ENCODE data around the gene PRKD2. TPM values are rescaled to one million over a fixed set of nuclear protein-coding genes. Genes with fewer than 3 reads are reported as not detected.

Gene PRKD2
- total RNA-seq, 1 donor from 2014 or later, result 191 TPM

- ChIA-PET CTCF (interaction anchor here (0.9 to 2.0 kb wide), 2 partner anchors 17 to 25 kb away, joined by 3 to 6 read pairs; no protein-coding TSS in a partner anchor), POLR2A (no interaction called here)
- peaks cover 2% of the 10 kb centered on the region for H3K4me1 Mint-ChIP-seq
- no peak for TF ChIP-seq CTCF (IDR thresholded peaks at IDR 0.05)
- H3K36me3 Mint-ChIP-seq (ENCODE audit: low read depth), result peaks cover 81% of the 10 kb centered on the region
- intact Hi-C loops (cut with micrococcal nuclease), result no loop called here
- peak overlapping the region; percentile 59 for H3K27ac Mint-ChIP-seq
- DNase-seq (no peak), ATAC-seq (ENCODE audit: low read depth) (no peak)
- H3K9me3 Mint-ChIP-seq, result no peaks in the 10 kb centered on the region
- no peaks in the 10 kb centered on the region for H3K27me3 Mint-ChIP-seq
- no peak overlapping the region for H3K4me3 Mint-ChIP-seq
Measured at GRCh38 chr19:46687438-46688145, 29.3 kb downstream of the PRKD2 start.

- intact Hi-C loops (cut with micrococcal nuclease), result no loop called here
- no peak overlapping the region for H3K4me3 Mint-ChIP-seq
- ChIA-PET CTCF (interaction anchor here (0.6 kb wide), 1 partner anchor 80 kb away, joined by 3 read pairs; no protein-coding TSS in a partner anchor), POLR2A (interaction anchor here (0.7 kb wide), 1 partner anchor 29 kb away, joined by 3 read pairs; no protein-coding TSS in a partner anchor)
- H3K36me3 Mint-ChIP-seq (ENCODE audit: low read depth), result peaks cover 76% of the 10 kb centered on the region
- ATAC-seq (ENCODE audit: low read depth), result no peak
- DNase-seq, result no peak
- no peak overlapping the region for H3K27ac Mint-ChIP-seq
- no peaks in the 10 kb centered on the region for H3K4me1 Mint-ChIP-seq
- TF ChIP-seq CTCF (IDR thresholded peaks at IDR 0.05), result no peak
- H3K27me3 Mint-ChIP-seq, result no peaks in the 10 kb centered on the region
- no peaks in the 10 kb centered on the region for H3K9me3 Mint-ChIP-seq
Measured at GRCh38 chr19:46685189-46685588, 31.7 kb downstream of the PRKD2 start.

GRCh38 chr19:46678110-46678732 lies 38.7 kb downstream of the PRKD2 start:
- ChIA-PET POLR2A (no interaction called here), CTCF (no interaction called here)
- Mint-ChIP-seq H3K4me3 (no peak overlapping the region), H3K27ac (no peak overlapping the region), H3K9me3 (no peaks in the 10 kb centered on the region), H3K4me1 (peaks cover 3% of the 10 kb centered on the region), H3K27me3 (no peaks in the 10 kb centered on the region), H3K36me3 (ENCODE audit: low read depth) (peaks cover 88% of the 10 kb centered on the region)
- peak; percentile 97 for ATAC-seq (ENCODE audit: low read depth)
- intact Hi-C loops (cut with micrococcal nuclease), result no loop called here
- no peak for TF ChIP-seq CTCF (IDR thresholded peaks at IDR 0.05)
- DNase-seq, result peak; percentile 42

GRCh38 chr19:46674416-46675178 lies 42.3 kb downstream of the PRKD2 start:
- no peak for TF ChIP-seq CTCF (IDR thresholded peaks at IDR 0.05)
- Mint-ChIP-seq H3K9me3 (no peaks in the 10 kb centered on the region), H3K36me3 (ENCODE audit: low read depth) (peaks cover 69% of the 10 kb centered on the region), H3K27ac (no peak overlapping the region), H3K4me1 (no peaks in the 10 kb centered on the region), H3K4me3 (no peak overlapping the region), H3K27me3 (no peaks in the 10 kb centered on the region)
- DNase-seq, result no peak
- ChIA-PET CTCF (interaction anchor here (0.6 kb wide), 1 partner anchor 119 kb away, joined by 3 read pairs; no protein-coding TSS in a partner anchor), POLR2A (no interaction called here)
- ATAC-seq (ENCODE audit: low read depth), result peak; percentile 13
- intact Hi-C loops (cut with micrococcal nuclease), result no loop called here

- TF ChIP-seq CTCF (IDR thresholded peaks at IDR 0.05), result no peak
- ATAC-seq (ENCODE audit: low read depth) (no peak), DNase-seq (no peak)
- POLR2A ChIA-PET, result no interaction called here
- Mint-ChIP-seq H3K4me1 (no peaks in the 10 kb centered on the region), H3K9me3 (no peaks in the 10 kb centered on the region), H3K36me3 (ENCODE audit: low read depth) (peaks cover 33% of the 10 kb centered on the region), H3K4me3 (no peak overlapping the region), H3K27me3 (no peaks in the 10 kb centered on the region), H3K27ac (no peak overlapping the region)
- CTCF ChIA-PET, result no interaction called here
- intact Hi-C loops (cut with micrococcal nuclease), result no loop called here
Measured at GRCh38 chr19:46670813-46671212, 46.1 kb downstream of the PRKD2 start.

All from activated B cell treated with CpG ODN at 0.5 μM for 24 hours (primary cell).